Activated naive CD8-positive, alpha-beta T cell treated with anti-CD3 and anti-CD28 coated beads for 36 hours (primary cell): ENCODE measurements around the gene L3MBTL2. TPM values are rescaled to one million over a fixed set of nuclear protein-coding genes. Genes with fewer than 3 reads are reported as not detected.
"Not testable (repeated sequence)": the region's sequence is repeated elsewhere in the genome, so short reads cannot be mapped to it uniquely, and the experiment has no call there.

Experiments
- DNase-seq: peaks from one replicate; pipeline ENCODE4 v3.0.0; 2021
- H3K27ac Mint-ChIP-seq: one replicate; pipeline ENCODE4 v1.8.0; 2022; ENCODE audit warnings: mild to moderate bottlenecking, moderate library complexity, mixed read lengths
- H3K27me3 Mint-ChIP-seq: one replicate; pipeline ENCODE4 v1.8.0; 2022; ENCODE audit warnings: mild to moderate bottlenecking, mixed read lengths
- H3K36me3 Mint-ChIP-seq: one replicate; pipeline ENCODE4 v1.8.0; 2021; ENCODE audit warnings: mild to moderate bottlenecking, mixed read lengths
- H3K4me1 Mint-ChIP-seq: one replicate; pipeline ENCODE4 v1.8.0; 2021; ENCODE audit warnings: mixed read lengths
- H3K4me3 Mint-ChIP-seq: one replicate; pipeline ENCODE4 v1.8.0; 2022; ENCODE audit warnings: mild to moderate bottlenecking, moderate library complexity, mixed read lengths
- H3K9me3 Mint-ChIP-seq: one replicate; pipeline ENCODE4 v1.8.0; 2022; ENCODE audit warnings: mixed read lengths
- total RNA-seq, 2 experiments: library from RNA; stranded (reverse); gene quantifications; one replicate each; pipeline ENCODE4 v1.2.3, GENCODE V29; 2021

Gene L3MBTL2
- total RNA-seq, 2 experiments from 2014 or later: 40.8 to 46.6 TPM

DNA sequence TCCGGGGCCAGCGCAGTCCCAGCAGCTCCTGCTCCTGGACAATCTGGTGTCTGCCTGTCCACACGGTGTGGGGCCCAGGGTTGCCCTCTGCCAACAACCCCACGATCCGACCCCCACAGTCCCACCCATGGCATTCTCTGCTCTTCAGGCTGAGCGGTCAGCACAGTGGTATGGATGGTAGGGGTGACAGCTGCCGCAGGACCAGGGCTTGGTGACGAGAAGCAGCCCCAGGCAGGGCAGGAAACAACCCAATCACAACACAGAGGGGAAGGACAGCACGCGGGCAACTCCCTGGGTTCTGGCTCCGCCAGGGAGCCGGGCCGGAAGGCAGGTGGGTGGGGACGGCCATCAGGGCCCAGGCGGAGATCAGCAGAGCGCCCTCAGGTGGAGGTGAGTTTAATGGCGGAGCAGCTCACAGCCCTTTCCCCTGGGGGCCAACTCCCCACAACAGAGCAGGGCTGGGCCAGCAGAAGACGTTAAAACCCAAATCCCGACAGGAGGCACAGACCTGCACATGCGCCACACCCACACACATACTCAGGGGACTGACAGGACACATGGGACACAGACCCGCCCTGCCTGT lies 40.9 kb downstream of the L3MBTL2 start:
- Mint-ChIP-seq H3K4me3 (no peak overlapping the region), H3K36me3 (peaks cover 11% of the 10 kb centered on the region), H3K27ac (no peak overlapping the region), H3K27me3 (no peaks in the 10 kb centered on the region), H3K9me3 (no peaks in the 10 kb centered on the region), H3K4me1 (no peaks in the 10 kb centered on the region)
- DNase-seq: no peak

DNA sequence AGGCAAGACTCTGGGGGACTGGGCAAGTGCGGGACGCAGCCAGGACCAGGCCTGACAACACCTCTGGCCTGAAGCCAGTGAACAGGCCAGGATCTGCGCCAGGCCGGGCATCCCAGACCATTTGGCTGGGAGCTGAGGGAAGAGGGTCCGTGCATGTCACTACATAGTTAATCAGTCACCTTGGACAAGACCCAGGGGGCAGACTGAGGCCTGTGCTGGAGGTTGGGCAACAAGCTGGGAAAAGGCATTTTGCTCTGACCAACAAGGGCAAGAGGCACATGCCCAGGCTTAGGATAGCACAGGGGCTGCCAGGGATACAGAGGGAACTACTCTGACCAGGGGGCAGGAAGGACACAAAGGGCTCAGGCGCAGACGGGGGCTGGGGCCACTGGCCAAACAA lies 42.6 kb downstream of the L3MBTL2 start:
- no peak for DNase-seq
- Mint-ChIP-seq H3K9me3 (no peaks in the 10 kb centered on the region), H3K27ac (no peak overlapping the region), H3K4me3 (no peak overlapping the region), H3K27me3 (no peaks in the 10 kb centered on the region), H3K4me1 (no peaks in the 10 kb centered on the region), H3K36me3 (peaks cover 18% of the 10 kb centered on the region)

DNA sequence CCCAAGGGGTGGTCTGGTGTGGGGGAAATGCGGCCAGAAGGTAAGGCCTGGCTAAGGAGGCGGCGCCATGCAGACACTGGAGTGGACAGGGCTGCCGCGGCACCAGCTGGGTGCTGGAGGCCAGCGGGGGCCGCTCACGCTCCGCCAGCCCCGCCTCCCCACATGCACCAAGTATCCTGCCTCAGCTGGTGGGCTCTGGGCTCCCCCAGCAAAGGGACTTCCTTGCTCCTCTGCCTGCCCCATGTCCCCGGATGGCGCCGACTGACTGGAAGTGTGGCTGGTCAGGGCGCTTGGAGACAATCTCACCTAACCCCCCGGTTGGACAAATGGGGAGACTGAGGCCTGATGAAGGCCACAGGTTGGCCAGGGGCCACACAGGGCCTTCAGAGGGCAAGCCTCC lies 43.2 kb downstream of the L3MBTL2 start:
- Mint-ChIP-seq H3K36me3 (peaks cover 16% of the 10 kb centered on the region), H3K4me1 (no peaks in the 10 kb centered on the region), H3K4me3 (no peak overlapping the region), H3K27ac (no peak overlapping the region), H3K9me3 (no peaks in the 10 kb centered on the region), H3K27me3 (no peaks in the 10 kb centered on the region)
- no peak for DNase-seq

DNA sequence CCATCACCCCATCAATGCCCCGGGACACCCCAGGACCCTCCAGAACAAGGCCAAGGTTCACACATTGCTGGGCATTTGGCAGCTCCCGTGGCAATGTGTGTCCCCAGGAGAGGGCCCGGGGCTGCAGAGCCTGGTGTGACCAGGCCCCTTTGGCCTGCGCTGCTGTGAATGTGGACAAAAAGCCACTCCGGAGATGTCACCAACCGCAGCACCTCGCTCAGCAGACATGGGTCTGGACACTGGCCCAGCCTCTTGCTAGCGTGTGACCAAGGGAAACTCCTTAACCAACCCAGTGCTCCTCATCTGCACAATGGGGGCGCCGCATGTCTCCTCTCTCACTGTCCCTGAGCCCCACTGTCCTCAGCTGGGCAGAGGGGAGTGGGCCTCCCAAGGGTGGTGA lies 43.6 kb downstream of the L3MBTL2 start:
- H3K4me3 Mint-ChIP-seq: no peak overlapping the region
- H3K27ac Mint-ChIP-seq: no peak overlapping the region
- no peaks in the 10 kb centered on the region for H3K27me3 Mint-ChIP-seq
- H3K36me3 Mint-ChIP-seq: peaks cover 15% of the 10 kb centered on the region
- DNase-seq: no peak
- no peaks in the 10 kb centered on the region for H3K4me1 Mint-ChIP-seq
- H3K9me3 Mint-ChIP-seq: no peaks in the 10 kb centered on the region

DNA sequence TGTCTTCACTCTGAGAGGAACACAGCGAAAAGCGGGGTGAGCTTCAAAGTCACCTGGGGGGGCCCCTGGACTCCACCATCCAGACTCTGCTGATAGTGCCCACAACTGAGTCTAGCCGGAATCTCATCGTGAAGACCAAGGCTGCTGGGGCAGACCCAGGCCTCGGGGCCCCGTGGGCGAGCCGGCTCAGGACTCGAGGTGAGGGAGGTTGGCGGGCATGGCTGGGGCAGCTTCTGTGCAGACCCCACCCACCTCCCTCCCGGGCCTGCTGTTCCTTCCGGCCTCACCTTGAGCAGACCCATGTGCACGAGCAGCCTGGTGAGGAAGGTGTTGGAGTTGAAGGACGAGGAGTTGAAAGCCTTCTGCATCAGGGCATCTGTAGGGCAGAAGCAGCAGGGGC lies 44.3 kb downstream of the L3MBTL2 start:
- H3K36me3 Mint-ChIP-seq: peaks cover 15% of the 10 kb centered on the region

DNA sequence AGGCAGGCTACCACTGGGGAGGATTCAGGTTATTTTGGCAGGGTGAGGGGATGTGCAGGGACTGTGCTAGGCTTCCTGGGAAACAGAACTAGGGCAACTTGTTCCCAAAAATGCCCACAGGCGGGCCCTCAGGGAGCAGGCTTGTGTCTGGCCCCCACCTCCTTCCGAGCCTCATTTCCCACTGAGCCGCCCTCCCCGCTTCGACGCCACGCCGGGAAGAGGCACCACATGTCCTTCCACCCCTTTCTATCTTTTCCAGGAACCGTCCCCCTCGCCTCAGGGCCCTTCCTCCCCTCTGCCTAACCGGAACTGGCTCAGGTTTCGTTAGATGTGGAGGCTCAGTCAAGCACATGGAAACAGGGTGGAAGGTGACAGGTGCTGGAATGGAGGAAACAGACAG lies 45.0 kb downstream of the L3MBTL2 start:
- Mint-ChIP-seq H3K36me3 (peaks cover 15% of the 10 kb centered on the region), H3K9me3 (no peaks in the 10 kb centered on the region), H3K27me3 (no peaks in the 10 kb centered on the region), H3K27ac (no peak overlapping the region), H3K4me1 (no peaks in the 10 kb centered on the region), H3K4me3 (no peak overlapping the region)
- no peak for DNase-seq

More for the DNA sequence above, 44.3 kb downstream of the L3MBTL2 start:
- Mint-ChIP-seq H3K4me1 (no peaks in the 10 kb centered on the region), H3K27me3 (no peaks in the 10 kb centered on the region), H3K9me3 (no peaks in the 10 kb centered on the region), H3K27ac (no peak overlapping the region), H3K4me3 (no peak overlapping the region)
- DNase-seq: no peak

DNA sequence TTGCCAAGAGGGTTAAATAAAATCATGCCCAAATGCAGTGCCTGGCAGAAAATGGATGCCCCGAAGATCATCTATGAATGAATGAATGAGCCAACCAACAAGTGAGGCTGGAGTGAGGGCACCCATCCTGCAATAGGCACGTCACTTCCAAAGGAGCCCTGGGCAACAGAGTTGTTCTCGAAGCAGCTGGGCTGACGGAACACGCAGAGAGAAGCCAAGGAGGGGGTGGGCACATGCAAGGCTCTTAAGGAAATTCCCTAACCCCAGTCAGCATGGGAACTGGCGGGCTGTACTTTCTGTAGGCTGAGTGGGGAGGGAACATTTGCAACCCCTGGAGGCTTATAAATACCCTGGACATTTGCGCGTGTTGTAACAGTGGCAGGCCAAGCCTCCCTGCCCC lies 47.3 kb downstream of the L3MBTL2 start:
- H3K27me3 Mint-ChIP-seq: no peaks in the 10 kb centered on the region
- peaks cover 16% of the 10 kb centered on the region for H3K36me3 Mint-ChIP-seq

DNA sequence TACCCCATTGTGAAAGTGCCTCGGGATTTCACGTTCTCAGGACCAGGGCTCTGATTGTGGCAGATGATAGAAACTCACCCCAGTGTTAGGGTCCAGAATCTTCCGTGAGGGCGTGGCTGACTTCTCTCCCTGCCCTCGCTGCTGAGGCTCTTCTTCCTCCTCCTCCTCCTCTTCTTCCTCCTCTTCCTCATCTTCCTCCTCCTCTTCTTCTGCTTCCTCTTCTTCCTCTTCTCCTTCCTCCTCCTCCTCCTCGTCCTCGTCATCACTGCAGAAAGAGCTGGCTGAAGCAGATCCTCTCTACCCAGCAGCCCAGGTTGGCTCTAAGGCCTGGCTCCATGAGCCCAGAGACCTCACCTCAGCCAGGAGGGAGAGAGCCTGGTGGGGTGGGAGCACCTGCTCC lies 49.1 kb downstream of the L3MBTL2 start:
- H3K4me3 Mint-ChIP-seq: no peak overlapping the region
- no peaks in the 10 kb centered on the region for H3K9me3 Mint-ChIP-seq
- H3K36me3 Mint-ChIP-seq: peaks cover 20% of the 10 kb centered on the region
- no peaks in the 10 kb centered on the region for H3K27me3 Mint-ChIP-seq
- DNase-seq: no peak
- no peaks in the 10 kb centered on the region for H3K4me1 Mint-ChIP-seq
- H3K27ac Mint-ChIP-seq: no peak overlapping the region

More for the DNA sequence above, 47.3 kb downstream of the L3MBTL2 start:
- Mint-ChIP-seq H3K4me1 (no peaks in the 10 kb centered on the region), H3K27ac (no peak overlapping the region), H3K4me3 (no peak overlapping the region), H3K9me3 (no peaks in the 10 kb centered on the region)
- DNase-seq: no peak

DNA sequence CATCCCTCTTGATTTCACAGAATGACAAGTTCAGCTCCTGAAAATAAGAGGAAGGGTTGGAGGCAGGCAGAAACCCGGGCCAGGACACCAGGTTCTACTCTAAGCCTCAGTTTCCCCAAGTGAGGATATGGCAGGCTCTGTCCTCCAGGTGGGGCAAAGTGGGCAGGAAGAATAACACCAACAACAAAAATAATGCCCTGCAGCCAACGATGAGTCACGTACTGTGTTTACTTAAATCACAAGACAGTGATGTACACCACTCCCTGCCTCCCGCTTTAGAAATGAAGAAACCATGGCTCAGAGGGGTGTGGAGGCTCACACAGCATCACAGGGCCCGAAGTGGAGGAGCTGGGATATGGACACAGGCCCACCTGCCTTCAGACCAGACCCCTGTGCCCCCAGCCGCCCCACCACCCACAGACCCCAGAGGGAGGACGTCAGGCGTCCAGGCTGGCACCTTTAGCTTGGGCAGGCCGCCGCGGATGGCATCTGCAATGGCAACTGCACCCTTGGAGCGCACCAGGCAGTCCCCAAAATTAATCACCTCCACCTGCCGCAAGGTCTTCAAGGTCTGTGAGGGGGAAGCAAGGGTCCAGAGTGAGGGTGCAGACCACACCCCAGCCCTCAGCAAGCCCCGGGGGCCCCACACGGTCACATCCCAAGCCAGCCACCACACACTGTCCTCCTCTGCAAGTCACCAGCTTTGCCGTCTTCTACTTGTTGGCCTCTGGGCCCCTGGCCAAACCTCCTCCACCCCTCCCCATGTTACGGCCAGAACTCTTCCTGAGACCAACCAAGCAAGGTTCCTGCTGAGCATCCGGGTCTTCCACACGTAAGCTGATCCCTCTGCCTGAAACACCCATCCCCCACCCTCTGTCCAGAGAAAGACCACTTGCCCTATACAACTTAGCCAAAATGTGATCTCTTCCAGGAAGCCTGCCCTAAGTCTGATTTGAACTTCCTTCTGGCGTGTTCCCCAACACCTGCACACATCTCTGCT lies 51.4 kb downstream of the L3MBTL2 start:
- Mint-ChIP-seq H3K4me3 (no peak overlapping the region), H3K27ac (no peak overlapping the region), H3K36me3 (peaks cover 15% of the 10 kb centered on the region), H3K4me1 (no peaks in the 10 kb centered on the region), H3K27me3 (no peaks in the 10 kb centered on the region), H3K9me3 (no peaks in the 10 kb centered on the region)
- DNase-seq: no peak

DNA sequence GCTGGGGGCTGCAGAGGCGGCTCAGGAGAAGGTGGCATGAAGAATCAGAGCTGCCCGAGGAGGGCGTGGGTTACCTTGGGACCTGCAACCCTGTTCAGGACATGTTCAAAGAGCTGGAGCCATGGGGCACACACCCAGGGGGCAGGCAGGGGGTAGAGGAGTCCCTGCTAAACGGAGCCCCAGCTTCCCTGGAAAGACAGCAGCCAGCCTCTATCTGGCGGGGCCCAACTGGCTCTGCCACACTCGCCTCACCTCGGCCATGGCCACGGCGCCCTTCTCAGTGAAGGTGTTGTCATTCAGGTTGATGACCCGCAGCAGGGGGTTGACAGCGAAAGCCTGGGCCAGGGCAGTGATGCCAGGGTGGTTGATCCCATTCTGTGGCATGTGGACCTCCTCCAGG lies 52.6 kb downstream of the L3MBTL2 start:
- Mint-ChIP-seq H3K4me3 (no peak overlapping the region), H3K4me1 (no peaks in the 10 kb centered on the region), H3K27ac (no peak overlapping the region), H3K36me3 (peaks cover 9% of the 10 kb centered on the region), H3K27me3 (no peaks in the 10 kb centered on the region), H3K9me3 (no peaks in the 10 kb centered on the region)
- DNase-seq: no peak

DNA sequence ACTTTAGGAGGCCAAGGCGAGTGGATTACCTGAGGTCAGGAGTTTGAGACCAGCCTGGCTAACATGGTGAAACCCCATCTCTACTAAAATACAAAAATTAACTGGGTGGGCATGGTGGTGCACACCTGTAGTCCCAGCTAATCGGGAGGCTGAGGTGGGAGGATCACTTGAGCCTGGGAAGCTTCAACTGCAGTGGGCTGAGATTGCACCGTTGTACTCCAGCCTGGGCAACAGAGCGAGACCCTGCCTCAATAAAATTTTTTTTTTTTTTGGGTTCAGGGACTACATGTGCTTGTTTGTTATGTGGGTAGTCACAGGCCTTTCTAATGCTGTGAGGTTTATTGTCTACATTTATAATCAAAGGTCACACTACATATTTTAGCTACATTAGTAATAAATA lies 54.6 kb downstream of the L3MBTL2 start:
- H3K4me1 Mint-ChIP-seq, DNase-seq, H3K27me3 Mint-ChIP-seq, H3K9me3 Mint-ChIP-seq, H3K27ac Mint-ChIP-seq, H3K4me3 Mint-ChIP-seq: not testable (repeated sequence)
- peaks cover 16% of the 10 kb centered on the region for H3K36me3 Mint-ChIP-seq

DNA sequence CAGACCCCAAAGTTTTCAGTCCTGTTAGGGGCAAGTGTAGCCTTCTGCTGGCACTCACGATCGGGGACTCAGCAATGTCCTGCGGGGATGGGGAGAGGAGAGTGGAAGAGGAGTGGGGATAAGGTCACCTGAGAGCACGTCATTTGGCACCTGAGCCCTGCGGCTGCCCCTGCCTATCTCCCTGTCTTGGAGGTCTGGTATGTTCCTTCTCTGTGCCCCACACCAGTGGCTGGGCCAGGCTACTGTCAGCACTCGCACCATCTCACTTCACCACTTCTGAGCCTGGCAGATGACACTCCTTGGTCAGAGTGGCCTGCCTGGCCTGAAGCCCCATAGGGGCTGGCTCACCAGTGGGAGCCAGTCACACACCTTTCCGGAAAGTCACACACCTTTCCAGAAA lies 55.8 kb downstream of the L3MBTL2 start:
- no peaks in the 10 kb centered on the region for H3K27me3 Mint-ChIP-seq
- peaks cover 18% of the 10 kb centered on the region for H3K36me3 Mint-ChIP-seq
- DNase-seq: no peak
- no peak overlapping the region for H3K27ac Mint-ChIP-seq
- H3K9me3 Mint-ChIP-seq: no peaks in the 10 kb centered on the region
- no peak overlapping the region for H3K4me3 Mint-ChIP-seq
- peaks cover 2% of the 10 kb centered on the region for H3K4me1 Mint-ChIP-seq

DNA sequence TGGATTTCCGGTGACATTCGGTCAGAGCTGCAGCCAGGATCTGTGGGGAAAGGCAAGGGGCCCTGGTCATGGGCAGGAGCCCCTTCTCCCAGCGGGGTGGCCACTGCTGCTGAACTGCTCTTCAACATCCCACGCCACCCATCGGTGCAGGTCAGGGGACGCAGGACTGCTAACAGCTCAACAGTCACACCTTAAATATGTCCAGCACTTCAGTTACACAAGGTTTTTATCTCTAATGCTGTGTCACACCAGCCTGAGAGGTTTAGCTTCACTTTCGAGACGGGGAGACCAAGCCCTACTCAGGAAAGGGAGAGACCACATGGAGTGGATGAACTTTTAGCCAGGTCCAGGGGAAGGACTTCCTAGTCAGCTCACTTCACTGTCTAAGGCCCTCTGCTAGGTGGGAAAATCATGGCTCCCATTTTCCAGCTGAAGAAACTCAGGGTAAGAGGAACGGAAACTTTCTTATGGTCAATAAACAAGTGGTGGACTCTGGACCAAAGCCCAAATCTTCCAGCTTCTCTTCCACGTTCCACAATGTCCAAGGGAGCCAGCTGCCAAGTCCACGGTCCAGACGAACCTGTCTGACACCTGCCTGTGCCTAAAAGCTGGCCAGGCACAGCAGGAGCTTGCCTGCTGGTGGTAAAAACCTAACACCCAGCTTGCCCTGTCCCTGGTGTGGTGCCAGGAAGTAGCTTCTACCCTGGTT lies 56.6 kb downstream of the L3MBTL2 start:
- Mint-ChIP-seq H3K9me3 (no peaks in the 10 kb centered on the region), H3K4me3 (no peak overlapping the region), H3K27me3 (no peaks in the 10 kb centered on the region), H3K27ac (no peak overlapping the region), H3K4me1 (peaks cover 2% of the 10 kb centered on the region), H3K36me3 (peaks cover 18% of the 10 kb centered on the region)
- no peak for DNase-seq

DNA sequence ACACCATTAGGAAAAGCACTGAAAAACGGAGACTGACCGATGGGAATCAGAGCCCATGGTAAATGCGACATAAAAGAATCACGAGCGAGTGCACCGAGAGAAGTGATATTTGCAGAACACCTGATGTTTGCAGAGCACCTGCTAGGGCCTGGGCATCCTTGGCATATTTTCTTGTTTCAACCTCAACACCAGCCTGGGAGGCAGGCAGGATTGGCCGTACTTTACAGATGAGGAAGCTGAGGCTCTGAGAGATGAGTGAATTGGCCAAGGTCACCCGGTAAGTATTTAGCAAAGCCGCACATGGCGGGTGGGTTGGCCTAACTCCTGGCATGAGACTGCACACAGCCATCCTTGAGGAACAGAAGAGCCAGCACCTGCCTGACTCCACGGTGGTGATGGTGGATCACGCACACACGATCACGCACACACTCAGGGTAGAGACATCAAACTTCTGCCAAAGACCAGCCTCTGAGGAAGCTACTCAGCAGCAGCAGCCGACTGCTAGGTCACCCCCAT lies 57.2 kb downstream of the L3MBTL2 start:
- Mint-ChIP-seq H3K36me3 (peaks cover 18% of the 10 kb centered on the region), H3K27me3 (no peaks in the 10 kb centered on the region), H3K4me3 (no peak overlapping the region), H3K9me3 (no peaks in the 10 kb centered on the region), H3K27ac (no peak overlapping the region), H3K4me1 (peaks cover 2% of the 10 kb centered on the region)
- no peak for DNase-seq

DNA sequence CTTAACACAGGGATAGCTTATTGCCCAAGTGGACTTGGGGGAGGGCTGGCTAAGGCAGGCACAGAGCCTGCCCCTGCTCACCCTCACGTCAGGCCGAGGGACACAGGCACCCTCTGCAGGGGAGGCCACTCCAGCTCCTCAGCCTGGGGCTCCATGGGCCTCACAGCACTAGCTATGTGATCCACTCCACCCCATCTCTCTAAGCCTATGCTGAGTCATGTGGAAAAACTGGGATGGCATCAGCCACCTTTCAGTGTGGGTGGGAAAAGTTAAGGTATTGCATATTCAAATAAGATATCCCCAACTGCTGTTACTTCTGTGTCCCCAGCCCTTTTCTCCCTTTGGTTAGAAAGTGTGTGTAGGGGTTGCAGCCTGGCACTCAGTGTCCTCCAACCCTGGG lies 58.6 kb downstream of the L3MBTL2 start:
- Mint-ChIP-seq H3K36me3 (peaks cover 16% of the 10 kb centered on the region), H3K27me3 (no peaks in the 10 kb centered on the region), H3K9me3 (no peaks in the 10 kb centered on the region), H3K27ac (no peak overlapping the region), H3K4me3 (no peak overlapping the region), H3K4me1 (peaks cover 2% of the 10 kb centered on the region)
- no peak for DNase-seq
